ENCODE measurements around the gene KIF25.

KIF25 gene

DNA sequence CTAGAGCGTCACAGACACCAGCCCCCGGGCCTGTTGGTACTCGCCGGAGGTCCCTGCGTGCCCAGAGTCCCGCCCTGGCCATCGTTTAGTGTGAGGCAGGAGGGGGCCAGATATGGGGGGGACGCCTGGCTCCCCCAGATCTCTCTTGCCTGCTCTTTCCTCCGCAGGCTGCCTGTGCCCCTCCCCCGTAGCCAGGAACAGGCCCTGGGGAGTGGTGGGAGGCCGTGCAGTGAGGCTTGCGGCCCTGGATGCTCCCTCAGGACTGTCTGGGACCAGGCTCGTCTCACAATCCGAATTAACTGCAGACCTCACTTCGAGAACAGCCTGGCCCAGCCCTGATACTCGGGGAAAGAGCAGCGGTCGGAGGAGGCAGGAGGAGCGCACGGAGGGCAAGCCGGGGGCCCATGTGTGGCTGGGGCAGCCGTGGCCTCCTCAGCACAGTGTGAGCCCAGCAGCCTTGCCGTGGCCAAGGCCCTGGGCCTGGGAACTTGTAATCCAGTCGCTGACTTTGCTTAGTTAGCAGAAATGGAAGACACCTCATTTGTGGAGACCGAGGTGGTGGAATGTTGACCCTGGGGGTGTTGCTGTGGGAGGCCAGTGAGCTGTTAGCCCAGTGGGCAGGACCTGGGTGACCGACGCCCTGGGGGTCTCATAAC lies 52.9 kb downstream of the KIF25 start:
- DNase-seq (ENCODE audit: low read depth in 2 of 2) = no peak

DNA sequence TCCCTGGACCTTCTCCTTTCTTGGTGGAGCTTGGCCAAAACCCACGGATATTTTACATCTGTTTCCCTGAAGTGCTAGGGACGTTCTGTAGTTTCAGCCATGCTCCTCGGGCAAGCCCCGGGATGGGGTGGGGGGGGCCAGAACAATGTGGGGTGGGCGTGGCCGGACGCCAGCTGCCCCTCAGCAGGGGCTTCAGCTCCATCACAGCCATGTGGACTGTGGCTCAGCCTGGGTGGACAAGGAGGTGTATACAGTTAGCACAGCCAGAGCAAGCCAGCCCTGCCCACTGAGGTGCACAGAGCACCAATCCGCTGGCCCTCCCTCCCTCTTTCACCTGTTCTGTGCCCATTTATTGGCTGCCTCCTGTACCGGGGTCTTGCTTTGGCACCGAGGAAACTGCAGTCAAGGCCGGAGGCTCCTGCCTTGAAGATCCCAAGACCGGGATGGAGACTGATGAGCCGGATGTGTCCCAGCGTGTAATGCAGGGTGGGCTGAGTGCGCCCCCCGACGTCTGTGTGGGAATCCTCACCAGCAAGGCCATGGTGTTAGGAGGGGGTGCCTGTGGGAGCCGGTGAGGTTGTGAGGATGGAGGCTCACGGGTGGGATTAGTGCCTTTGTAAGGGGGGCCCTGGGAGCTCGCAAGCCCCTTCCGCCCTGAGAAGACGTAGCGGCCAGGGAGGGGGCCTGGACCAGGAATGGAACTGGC lies 53.6 kb downstream of the KIF25 start:
- DNase-seq (ENCODE audit: low read depth in 2 of 2) = no peak

DNA sequence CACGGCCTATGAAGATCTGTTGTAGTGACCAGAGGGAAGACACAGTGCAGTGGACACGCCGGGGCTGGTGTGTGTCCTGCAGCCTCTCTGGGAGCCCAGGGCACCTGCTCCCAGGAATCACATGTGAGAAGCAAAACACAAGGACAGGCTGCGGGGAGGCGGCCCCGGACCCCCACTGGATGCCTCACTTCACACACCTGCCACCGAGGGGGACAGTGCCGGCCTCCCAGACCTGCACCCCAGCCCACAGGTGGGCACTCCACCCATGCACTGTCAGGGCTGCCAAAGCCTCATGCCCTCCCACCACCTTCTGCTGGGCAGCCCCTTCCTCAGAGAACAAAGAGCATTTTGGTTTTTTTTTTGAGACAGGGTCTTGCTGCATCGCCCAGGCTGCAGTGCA lies 54.2 kb downstream of the KIF25 start:
- no peak for DNase-seq (ENCODE audit: low read depth in 2 of 2)

DNA sequence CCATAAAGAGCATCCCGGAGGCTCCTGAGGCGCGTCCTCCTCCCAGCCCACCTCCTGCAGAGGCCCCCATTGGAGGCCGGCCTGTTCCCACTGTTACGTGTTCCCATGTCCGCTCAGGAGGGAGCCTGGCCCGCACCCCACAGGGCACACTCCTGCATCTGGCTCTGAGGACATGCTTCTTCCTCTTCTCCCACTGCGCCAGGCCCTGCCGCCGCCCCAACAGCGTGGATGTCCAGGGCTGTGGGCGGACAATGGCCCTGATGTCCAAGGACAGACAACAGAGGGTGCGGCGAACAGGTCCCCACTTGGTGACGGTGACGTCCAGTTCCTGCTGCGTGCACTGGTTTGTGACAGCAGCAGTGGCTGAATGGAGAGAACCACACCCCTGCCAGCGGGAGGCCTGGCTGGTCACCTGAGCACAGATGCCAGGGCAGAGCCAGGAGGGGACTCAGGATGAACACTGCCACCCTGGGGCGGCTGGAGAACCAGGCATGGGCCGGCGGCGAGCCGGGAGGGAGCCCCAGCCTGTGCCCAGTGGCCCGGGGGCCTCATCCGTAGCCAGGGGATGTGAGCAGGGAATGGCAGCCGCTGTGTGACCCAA lies 54.9 kb downstream of the KIF25 start:
- no peak for DNase-seq (ENCODE audit: low read depth in 2 of 2)

DNA sequence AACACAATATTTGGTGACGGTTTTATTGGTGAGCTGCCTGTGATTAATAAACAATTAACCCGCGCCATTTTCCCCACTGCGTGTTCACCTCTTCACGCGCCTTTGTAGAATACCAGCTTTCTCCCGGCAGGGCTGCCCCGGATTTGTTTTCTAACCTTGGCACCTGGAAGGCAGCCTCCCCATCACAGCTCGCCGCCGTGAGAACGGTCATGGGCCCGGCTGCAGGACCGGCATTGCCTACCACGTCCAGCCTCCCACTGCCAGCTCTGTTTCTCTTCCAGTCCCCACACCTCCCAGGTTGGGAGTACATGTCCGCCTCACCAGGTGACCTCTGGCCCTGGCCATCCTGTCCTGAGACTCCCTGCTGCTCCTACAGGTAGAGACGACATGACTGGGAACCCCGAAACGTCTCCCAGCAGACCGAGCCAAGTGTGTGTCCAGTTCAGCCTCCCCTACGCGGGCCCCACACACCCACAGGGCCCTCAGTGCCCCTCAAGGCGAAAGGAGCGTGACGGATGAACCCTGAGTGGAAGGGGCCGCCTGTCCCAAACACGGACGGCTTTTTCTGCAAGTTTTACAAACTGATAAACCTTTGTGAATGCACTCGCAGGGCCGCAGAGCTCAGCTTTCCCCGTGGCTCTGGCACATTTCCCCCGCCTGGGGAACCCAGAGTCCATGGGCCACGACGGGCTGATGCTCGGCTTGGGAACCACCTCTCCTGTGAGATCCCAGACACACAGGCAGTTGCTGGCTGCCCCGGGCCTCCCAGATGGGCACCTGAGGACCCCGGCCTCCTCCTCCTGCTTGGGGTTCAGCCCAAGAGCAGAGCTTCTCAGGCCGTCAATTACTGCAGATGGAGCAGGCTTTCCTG lies 55.9 kb downstream of the KIF25 start:
- DNase-seq (ENCODE audit: low read depth in 2 of 2) = no peak

DNA sequence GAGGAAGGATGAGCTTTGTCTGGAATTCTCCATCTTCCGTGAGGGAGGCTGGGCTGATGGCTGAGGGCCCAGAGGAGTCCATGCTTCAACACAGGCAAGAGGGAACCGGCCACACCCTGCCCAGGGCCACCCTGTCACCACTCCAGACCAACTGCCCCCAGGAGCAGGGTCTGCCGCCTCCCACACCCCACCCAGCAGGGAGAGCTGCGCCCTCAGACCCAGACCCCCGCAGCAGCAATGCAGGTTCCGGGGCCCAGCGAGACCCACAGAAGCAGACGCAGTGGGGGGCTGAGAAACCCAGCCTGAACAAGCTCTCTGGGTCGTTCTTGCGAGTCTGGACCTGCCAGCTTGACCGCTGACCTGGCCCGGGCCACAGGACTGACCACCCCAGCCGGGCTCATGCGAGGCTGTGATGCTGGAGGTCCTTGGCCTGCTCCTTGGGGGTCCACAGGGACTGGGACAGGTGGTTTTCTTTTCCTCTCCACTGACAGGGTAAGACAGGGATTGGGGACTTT lies 56.5 kb downstream of the KIF25 start:
- no peak for DNase-seq (ENCODE audit: low read depth in 2 of 2)

DNA sequence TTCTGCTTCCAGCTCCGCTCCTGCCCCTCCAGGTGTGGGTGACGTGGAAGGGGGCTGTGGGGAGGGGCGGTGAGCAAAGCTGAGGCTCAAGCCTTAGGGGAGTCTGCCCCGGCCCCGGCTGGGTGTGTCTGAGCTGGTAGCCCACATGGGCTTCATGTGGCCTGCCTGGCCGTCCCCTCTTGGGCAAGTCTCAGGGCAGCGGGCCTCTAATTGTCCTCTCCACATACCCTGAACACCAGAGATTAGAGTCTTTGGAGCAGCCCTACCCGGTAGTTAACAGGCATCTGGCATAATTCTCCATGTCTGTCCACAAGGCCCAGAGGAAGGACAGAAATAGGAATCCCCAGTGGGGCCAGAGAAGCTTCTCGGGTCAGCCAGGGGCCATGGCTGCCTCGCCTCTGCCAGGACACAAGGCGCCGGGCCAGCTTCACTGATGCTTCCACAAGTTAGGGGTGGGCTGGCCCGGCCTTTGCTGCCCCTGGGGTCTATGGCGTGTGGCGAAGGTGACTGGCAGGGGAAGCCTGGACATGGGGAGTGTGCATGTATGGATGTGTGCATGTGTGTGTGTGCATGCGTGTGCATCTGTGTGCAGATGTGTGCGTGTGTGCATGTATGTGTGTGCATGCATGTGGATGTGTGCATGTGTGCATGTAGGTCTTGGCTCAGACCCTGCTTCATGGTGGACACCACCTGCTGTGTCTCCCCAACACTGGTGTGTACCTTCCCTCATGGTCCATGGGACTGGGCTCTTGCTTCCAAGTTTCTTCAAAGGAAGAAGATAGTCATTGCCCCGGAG lies 57.5 kb downstream of the KIF25 start:
- no peak for DNase-seq (ENCODE audit: low read depth in 2 of 2)

DNA sequence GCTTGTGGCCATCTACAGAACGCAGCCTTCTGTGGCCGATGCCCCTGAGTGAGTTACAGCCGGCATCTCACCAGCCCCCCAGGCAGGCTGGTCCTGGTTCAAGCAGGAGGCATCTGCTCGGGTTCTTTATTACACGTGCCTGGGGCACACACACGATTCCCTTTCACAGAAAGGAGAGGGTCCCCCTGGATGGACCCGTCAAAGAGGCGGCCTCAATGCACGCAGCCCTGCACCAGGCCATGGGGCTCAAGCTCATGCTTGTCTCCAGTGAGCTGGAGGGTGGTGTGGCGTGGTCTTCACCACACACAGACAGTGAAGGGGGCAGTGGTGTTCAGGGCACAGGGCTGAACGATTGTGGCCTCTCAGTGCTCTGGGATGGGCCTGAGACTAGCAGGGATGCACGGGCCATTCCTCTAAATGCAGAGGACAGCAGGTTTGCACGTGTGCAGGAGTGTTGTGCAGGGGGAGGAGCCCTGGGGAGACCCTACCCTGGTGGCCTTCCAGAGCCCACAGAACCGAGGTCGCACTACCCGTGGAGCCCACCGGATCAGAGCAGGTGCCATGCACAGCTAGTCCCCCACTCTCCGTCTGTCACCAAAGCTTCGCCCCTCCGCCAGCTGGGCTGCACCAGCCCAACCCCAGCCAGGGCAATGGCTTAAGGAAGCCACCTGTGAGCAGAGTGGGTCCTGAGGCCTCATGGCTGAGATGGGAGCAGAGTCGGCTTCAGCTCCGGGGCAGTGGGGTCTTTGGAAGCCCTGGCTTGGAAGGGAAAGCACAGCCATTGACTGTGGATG lies 58.4 kb downstream of the KIF25 start:
- no peak for DNase-seq (ENCODE audit: low read depth in 2 of 2)

DNA sequence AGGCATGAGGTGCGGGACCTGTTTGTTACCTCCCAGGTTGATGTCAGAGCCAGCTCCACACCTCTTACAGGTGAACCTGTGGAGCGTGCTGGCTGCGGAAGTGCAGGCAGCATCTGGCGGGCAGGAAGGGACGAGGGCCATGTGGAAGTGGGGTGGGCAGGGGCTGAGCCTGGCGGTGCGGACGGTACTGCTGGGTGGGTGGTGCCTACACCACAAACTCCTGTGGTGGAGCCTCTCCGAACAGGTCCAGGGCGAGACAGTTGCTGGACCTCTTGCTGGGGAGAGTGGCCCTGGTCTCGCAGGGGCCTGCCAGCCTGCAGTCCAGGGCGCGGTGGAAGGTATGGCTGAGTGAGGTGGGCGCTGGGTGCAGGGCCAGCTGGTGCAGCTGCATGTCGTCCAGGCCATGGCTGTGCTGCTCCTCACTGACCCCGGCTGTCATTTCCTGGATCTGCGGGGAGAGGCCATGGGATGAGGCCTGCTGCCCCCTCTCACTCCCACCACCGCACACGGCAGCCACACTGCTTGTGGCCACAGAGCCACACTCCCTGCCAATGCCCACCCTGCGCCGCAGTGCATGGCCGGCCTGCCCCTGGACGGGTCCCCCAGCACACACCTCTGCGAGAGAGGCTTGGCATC lies 59.5 kb downstream of the KIF25 start:
- no peak for DNase-seq (ENCODE audit: low read depth in 2 of 2)

DNA sequence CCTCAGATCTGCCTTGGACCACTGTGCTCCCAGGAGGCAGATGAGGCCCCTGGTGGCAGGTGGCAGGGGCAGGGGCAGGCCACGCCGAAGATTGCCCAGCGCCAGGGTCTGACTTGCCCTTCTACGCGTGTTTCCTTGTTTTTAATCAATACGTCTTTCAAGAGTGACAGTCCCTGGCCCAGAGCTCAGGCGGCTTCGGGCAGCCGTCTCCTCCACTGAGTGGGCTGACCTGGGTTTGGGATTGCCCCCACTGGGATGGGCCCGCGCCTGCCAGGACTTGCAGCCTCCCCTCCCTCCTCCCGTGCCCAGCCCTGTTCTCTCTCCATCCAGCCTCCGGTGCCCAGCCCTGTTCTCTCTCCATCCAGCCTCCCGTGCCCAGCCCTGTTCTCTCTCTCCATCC lies 60.4 kb downstream of the KIF25 start:
- DNase-seq (ENCODE audit: low read depth in 2 of 2) = no peak

DNA sequence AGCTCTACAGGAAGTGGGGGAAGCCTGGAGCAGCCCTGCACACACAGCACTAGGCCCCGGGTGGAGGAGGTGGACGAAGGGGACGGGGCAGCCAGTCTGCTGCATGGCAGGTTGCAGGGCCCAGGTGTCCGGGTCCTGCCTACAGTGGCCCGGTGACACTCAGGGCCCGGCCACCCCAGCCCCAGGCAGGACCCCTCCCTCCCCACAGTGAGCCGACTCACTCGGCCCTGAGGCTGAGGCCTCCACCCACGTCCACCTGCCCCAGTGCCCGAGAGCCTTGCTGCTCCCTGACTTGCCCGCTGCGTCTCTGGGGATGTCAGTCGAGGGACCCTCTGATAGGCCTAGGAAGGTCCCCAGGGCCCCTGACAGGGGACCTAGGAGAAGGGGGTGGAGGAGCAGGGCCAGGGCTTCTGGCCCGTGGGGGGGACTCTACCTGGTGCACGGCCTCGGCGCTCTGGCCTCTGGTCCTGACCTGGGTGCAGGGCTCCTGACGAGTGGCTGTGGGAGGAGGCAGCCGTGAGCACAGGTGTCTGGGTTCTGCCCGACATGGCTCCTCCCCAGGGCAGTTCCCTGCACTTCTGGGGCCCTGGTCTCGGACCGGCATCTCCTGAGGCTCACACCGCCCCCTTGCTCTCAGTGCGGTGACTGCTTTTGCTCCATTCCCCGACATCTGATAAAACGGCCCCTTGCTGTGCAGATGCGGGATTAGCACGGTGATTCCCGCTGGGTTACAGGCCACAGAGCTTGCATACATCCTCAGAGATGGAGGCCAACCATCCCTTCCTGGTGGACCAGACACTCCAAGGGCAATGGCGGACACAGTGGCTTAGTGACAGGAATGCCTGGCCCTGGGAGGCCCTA lies 61.5 kb downstream of the KIF25 start:
- DNase-seq (ENCODE audit: low read depth in 2 of 2) = no peak

DNA sequence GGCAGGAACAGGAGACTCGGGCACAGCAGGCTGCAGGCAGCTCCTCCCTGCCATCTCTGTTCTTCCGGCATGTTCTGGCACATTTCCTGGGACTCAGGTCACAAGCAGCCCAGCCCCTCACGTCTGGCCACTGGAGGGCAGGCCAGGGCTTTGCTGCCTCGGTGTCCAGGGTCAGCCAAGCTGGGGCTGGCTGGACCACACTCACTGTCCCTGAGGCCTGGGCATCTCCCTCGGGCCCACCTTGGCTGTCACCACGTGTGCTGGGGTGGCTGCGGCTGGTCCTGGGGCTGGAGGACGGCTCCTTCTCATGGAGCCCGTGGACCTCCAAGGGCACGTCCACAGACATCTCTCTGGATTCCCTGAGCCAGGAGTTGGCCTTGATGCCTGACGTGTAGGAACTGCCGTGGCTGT lies 63.1 kb downstream of the KIF25 start:
- DNase-seq (ENCODE audit: low read depth in 2 of 2) = no peak

DNA sequence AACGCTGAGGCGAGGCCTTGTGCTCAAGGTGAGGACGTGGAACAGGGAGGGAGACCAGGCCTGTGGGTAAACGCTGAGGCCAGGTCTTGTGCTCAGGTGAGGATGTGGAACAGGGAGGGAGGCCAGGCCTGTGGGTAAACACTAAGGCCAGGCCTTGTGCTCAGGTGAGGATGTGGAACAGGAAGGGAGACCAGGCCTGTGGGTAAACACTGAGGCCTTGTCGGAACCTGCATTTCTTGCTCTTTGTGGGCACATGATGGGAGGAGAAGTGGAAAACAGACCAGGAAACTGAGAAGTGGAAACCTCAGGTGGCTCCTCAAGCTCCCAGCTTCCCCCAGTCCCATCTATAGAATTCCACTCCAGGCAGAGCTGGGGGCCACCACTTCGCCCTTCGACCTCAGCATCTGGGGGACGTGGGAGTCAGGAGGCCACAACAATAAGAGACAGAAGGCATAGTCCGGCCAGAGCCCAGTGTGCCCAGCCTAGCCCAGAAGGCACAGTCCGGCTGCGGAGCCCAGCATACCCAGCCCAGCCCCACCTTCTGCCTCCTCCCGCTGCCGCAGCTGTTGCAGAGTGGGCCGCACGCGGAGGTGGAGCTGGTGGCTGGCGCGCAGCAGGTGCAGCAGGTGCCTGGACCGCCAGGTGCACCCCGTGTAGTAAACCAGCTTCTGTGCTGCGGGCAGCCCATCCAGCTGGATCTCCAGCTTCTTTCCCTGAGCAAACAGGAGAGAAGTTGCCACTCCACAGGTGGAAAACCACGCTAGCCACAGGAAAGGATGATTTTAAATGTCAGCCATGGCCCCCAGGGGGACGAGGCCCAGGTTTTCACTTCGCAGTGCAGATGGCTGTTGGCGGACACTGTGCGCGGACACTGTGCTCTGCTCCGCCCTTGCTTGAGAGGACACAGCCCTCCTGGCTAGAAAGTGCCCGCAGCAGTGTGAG lies 64.1 kb downstream of the KIF25 start:
- DNase-seq (ENCODE audit: low read depth in 2 of 2) = no peak

DNA sequence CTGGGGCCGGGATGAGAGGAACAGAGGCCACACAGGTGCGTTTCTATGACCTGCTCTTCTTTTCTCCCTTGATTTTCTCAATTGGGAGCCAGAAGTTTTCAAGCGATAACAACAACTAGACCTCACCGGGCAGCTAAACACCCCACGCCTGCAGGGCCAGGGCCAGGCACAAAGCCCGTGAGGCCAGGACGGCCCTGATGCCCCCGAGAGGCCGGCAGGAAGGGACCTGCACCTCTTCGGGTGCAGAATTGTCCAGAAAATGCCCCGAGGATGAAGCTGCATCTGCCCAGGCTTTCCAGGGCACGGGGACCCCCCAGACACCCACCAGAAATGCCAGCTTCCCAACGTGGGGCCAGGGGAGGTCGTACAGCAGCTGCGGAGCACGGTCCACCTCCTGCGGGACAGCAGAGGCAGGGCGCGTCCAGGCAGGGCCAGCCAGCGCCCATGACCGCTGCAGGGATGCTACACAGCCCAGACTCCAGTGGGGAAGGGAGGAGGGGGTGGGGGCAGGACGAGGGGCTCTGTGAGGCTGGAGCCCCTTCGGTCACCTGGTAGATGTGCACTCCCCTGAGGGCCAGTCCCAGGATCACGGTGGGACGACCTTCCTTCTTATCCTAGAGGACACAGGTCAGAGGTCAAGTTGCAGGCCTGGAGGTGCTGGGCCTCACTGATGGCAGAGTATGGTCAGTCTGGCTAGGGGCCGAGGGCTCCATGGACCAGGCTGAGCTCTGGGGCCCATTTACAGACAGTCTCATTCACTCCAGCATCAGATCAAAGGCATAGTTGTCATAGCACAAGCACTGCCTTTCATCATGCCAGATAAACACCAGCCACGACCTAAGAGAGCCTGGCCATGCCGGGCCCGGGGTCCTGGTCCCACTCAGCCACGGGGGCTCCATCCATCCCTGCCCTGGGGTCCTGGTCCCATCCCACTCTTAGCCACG lies 65.1 kb downstream of the KIF25 start:
- DNase-seq (ENCODE audit: low read depth in 2 of 2) = no peak

DNA sequence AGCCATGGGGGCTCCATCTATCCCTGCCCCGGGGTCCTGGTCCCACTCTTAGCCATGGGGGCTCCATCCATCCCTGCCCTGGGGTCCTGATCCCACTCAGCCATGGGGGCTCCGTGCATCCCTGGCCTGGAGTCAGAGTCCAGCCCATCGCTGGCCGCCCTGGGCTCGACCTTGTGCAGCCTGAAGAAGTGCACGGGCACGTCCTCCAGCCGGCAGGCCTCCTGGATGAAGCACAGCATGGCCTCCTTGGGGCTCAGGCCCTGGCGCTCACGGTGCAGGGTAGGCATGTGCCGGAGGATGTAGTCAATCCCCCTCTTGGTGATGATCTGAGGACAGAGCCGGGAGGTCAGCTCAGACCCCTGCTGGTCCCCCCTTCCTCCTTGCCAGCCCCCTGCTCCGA lies 66.0 kb downstream of the KIF25 start:
- DNase-seq (ENCODE audit: low read depth in 2 of 2) = no peak

DNA sequence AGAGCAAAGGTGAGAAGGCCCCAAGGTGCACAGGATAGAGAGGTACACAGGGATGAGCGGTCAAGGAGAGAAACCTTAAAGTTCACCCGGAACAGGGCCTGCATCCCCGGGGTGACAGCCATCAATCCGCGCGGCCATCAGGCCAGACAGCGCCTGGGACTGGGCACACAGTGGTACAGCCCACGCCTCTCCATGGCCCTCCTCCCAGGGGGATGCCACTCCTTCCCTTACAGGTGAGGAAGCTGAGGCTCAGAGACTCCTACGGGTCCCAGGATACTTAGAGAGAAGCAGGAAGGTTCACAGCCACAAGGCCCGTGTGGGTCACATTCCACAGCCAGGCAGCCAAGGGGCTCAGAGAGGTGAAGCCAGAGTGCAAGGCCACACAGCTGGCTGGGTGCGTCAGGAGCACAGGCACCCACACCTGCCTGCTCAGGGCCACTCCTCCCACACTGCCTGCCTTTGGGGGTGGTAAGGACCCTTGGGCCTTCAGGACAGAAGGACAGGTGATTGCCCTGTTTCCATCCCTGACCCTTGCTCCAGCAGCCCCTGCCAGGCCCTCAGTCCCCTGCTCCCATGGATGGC lies 66.8 kb downstream of the KIF25 start:
- no peak for DNase-seq (ENCODE audit: low read depth in 2 of 2)
